ENCODE measurements around the gene CES4A. TPM values are rescaled to one million over a fixed set of nuclear protein-coding genes. Genes with fewer than 3 reads are reported as not detected.

Gene CES4A
- 10 to 100 TPM in 1 of 10 donors, 1 to 10 TPM in 9; 3.8 to 10.4 (median 6.0) TPM for total RNA-seq
- polyA plus RNA-seq = 10 to 100 TPM; 12.3 to 20.6 TPM
- long read RNA-seq, donor 1, partial matches to known transcripts = 3 of 11 reads
- long read RNA-seq, donor 1, other reads (novel, unspliced or antisense) = 7 of 11 reads
- long read RNA-seq, donor 2, partial matches to known transcripts = 1 of 3 reads
- long read RNA-seq, donor 2, other reads (novel, unspliced or antisense) = 2 of 3 reads
- long read RNA-seq, donor 3, partial matches to known transcripts = 0 of 4 reads
- long read RNA-seq, donor 3, other reads (novel, unspliced or antisense) = 3 of 4 reads

DNA sequence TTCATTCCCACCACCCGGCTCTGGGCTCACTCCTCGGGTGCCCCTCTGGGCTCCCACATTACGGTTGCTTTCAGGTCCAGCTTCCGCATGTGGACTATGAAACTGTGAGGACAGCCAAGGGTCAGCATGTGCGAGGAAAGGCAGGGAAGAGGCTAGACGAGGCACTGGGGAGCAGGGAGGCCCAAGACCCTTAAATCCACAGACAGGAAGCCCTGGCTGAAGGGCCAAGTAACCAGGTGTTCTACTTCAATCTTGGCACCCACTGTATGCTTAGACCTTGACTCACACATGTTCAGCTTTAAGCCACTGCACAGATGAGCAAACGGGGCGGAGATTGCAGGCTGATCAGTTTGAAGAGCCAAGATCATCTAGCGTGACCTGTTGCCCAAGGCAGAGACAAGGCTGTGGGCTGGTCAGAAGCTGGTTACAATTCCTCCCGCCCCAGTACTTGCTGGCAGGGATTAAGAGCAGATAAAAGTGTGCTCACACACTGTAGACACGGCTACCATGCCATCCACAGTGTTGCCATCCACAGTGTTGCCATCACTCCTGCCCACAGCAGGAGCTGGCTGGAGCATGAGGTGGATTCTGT, at the start of gene CES4A:
CES4A (plus strand) TSS at position 393 of the 592 bp plus-strand sequence; CDS start at position 577, 184 bp downstream.
- 67 to 76% methylated on average over 11 of the region's 11 CpGs for whole genome bisulfite sequencing, 2 donors
- Histone ChIP-seq H3K27ac (no peak within 1 kb of the TSS), H3K9me3 (no peaks in the 10 kb centered on the region), H3K27me3 (no peaks in the 10 kb centered on the region), H3K4me3 (no peak within 1 kb of the TSS), H3K4me1 (no peaks in the 10 kb centered on the region), H3K36me3 (no peaks in the 10 kb centered on the region)
- DNase-seq (no peak), ATAC-seq (peak in 3 of 8 donors; percentile 17 to 51 (median 37))
- TF ChIP-seq, protein P1, sequence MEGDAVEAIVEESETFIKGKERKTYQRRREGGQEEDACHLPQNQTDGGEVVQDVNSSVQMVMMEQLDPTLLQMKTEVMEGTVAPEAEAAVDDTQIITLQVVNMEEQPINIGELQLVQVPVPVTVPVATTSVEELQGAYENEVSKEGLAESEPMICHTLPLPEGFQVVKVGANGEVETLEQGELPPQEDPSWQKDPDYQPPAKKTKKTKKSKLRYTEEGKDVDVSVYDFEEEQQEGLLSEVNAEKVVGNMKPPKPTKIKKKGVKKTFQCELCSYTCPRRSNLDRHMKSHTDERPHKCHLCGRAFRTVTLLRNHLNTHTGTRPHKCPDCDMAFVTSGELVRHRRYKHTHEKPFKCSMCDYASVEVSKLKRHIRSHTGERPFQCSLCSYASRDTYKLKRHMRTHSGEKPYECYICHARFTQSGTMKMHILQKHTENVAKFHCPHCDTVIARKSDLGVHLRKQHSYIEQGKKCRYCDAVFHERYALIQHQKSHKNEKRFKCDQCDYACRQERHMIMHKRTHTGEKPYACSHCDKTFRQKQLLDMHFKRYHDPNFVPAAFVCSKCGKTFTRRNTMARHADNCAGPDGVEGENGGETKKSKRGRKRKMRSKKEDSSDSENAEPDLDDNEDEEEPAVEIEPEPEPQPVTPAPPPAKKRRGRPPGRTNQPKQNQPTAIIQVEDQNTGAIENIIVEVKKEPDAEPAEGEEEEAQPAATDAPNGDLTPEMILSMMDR (IDR thresholded peaks at IDR 0.05) = no peak
- intact Hi-C loops (cut with DNase I) = no loop called here

DNA sequence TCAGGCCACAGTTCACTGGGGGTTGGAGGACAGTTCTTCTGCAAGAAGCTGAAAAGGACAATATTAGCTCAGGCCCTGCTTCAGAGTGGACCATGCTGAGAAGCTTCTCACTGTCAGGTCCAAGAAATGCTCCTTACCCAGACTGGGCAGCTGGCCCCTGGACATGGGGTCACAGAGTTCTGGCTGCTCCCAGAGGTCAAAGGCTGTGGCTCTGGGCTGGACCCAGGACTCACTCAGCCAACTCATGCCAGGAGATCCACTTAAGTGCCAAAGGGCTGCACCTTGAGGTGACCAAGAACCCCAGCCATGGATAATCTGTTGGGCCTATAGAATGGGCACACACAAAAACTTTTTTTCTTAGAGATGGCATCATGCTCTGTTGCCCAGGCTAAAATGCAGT, 49.0 kb upstream of the CES4A start:
- DNase-seq (no peak), ATAC-seq (no peak)
- Histone ChIP-seq H3K9me3 (no peaks in the 10 kb centered on the region), H3K27me3 (no peaks in the 10 kb centered on the region), H3K36me3 (peaks cover 3 to 81% (median 37%) of the 10 kb centered on the region in 9 donors), H3K27ac (no peak overlapping the region), H3K4me3 (no peak overlapping the region), H3K4me1 (peaks cover 13 to 41% (median 28%) of the 10 kb centered on the region in 9 donors)
- intact Hi-C loops (cut with DNase I) = no loop called here
- TF ChIP-seq, protein P1 (IDR thresholded peaks at IDR 0.05) = no peak

DNA sequence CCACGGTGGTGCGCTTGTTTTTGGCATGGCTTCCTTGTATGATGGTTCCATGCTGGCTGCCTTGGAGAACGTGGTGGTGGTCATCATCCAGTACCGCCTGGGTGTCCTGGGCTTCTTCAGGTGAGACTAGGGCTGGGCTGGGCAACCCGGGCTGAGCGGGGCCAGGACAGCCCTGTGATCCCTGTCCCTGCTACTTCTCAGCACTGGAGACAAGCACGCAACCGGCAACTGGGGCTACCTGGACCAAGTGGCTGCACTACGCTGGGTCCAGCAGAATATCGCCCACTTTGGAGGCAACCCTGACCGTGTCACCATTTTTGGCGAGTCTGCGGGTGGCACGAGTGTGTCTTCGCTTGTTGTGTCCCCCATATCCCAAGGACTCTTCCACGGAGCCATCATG, 48.2 kb upstream of the CES4A start:
- no peaks in the 10 kb centered on the region for H3K9me3 ChIP-seq
- no peak overlapping the region for H3K27ac ChIP-seq
- H3K4me3 ChIP-seq = no peak overlapping the region
- intact Hi-C loops (cut with DNase I) = no loop called here
- H3K4me1 ChIP-seq = peaks cover 11 to 38% (median 25%) of the 10 kb centered on the region in 9 donors
- ATAC-seq (no peak), DNase-seq (no peak)
- WGBS, 2 donors = 96 to 97% methylated on average over 16 of the region's 16 CpGs
- H3K36me3 ChIP-seq = peaks cover 3 to 81% (median 37%) of the 10 kb centered on the region in 9 donors
- H3K27me3 ChIP-seq = no peaks in the 10 kb centered on the region
- TF ChIP-seq, protein P1 (IDR thresholded peaks at IDR 0.05) = no peak

DNA sequence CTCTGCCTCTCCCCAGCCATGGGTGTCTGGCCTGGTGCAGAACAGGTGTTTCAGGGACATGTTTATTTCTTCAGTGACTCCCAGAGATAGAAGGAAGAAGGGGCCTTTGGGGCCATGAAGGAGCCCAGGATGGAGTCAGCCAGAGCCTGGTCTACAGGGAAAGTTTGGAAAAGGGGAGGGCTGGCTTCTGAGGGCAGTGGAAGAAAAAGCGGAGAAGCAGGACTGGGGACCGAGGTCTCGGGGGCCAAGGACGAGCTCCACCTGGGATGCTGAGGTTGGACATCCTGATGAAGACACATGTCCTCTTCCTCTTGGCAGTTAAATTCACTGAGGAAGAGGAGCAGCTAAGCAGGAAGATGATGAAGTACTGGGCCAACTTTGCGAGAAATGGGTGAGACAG, 45.4 kb upstream of the CES4A start:
- H3K9me3 ChIP-seq = no peaks in the 10 kb centered on the region
- no peak overlapping the region for H3K4me3 ChIP-seq
- DNase-seq (no peak), ATAC-seq (no peak)
- no peak overlapping the region for H3K27ac ChIP-seq
- TF ChIP-seq, protein P1 (IDR thresholded peaks at IDR 0.05) = no peak
- H3K4me1 ChIP-seq = peaks cover 0 to 13% (median 8%) of the 10 kb centered on the region in 9 donors
- WGBS, 2 donors = 86 to 96% methylated on average over 5 of the region's 5 CpGs
- intact Hi-C loops (cut with DNase I) = no loop called here
- H3K36me3 ChIP-seq = peaks cover 3 to 63% (median 37%) of the 10 kb centered on the region in 9 donors
- no peaks in the 10 kb centered on the region for H3K27me3 ChIP-seq
